NCI-H2171 (cell line): ENCODE measurements around the gene SERPINI1.
"Not testable (repeated sequence)": the region's sequence is repeated elsewhere in the genome, so short reads cannot be mapped to it uniquely, and the experiment has no call there.

Source experiments
- DNase-seq: peaks from one replicate; lab custom pipeline; 2025; lab: John Stamatoyannopoulos, UW

The SERPINI1 gene

GRCh38 chr3:167787440-167787839, 51.9 kb downstream of the SERPINI1 start:
- DNase-seq: no peak

DNA sequence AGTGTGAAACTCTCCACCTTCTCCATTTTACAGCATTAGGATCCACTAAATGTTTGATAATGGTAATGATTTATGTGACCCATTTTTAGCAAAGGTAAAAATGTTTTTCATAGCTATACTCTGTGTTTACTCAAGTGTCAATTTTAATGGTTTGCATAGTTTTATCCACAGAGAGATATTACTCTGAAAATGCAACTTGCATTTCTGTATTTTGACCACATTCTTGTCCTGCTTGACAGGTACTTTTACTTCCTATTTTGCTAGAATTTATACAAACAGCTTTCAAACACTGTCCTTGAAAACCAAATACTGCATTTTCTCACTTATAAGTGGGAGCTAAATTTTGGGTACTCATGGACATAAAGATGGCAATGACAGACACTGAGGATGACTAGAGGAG, 62.9 kb downstream of the SERPINI1 start:
- DNase-seq: no peak

GRCh38 chr3:167808910-167809309, 73.4 kb downstream of the SERPINI1 start:
- DNase-seq: no peak

- DNase-seq: no peak
Observed at GRCh38 chr3:167810236-167810635, 74.7 kb downstream of the SERPINI1 start.

- no peak for DNase-seq
Observed at GRCh38 chr3:167811031-167811430, 75.5 kb downstream of the SERPINI1 start.

GRCh38 chr3:167813169-167814123, 77.9 kb downstream of the SERPINI1 start:
- DNase-seq: no peak

- no peak for DNase-seq
Observed at GRCh38 chr3:167814441-167814951, 79.0 kb downstream of the SERPINI1 start.

- DNase-seq: no peak
Observed at GRCh38 chr3:167816953-167817352, 81.4 kb downstream of the SERPINI1 start.

GRCh38 chr3:167820102-167820865, 84.8 kb downstream of the SERPINI1 start:
- DNase-seq: no peak

DNA sequence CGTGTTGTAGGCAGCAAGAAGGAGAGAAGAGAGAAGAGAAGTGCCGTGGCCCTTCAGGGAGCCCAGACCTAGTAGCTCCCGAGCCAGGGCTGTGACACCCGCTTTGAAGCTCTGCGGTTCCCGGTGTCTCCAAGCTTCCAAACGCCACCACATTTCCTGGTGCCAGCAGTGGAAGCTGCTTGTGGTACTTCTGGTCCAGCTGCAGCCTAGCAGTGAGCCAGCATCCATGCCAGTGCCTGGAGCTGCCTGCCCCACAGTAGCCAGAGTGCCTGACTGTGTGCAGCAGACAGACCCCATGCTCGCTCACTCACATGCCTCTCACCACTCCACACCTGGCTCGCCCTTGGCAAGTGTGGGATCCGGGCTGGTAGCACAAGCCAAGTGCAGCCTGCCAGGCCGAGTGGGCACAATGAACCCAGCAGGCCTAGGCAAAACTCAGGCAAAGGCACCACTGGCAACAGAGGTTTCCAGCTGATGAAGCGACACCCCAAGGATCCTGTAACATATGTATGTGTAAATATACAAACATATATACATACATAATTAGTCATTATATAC, 85.8 kb downstream of the SERPINI1 start:
- DNase-seq: no peak

- DNase-seq: no peak
Observed at GRCh38 chr3:167823738-167824137, 88.2 kb downstream of the SERPINI1 start.

- DNase-seq: not testable (repeated sequence)
Observed at GRCh38 chr3:167827588-167827987, 92.1 kb downstream of the SERPINI1 start.

DNA sequence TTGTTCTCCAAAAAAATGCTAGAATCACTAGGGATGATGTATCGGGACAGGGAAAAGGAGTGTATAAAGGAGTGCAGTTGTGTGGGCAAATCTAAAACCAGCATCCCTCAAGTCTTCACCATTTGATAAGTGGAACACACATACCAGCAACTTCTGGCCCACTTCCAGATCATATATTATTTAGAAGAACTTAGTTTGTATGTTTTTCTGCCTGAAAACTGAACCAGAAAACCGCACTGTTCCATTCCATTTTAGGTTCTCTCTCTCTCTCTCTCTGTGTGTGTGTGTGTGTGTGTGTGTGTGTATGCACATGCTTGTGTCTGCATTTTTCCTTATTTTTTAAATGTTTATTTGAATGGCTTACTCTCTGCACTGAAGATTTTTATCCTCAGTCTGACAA, 93.5 kb downstream of the SERPINI1 start:
- DNase-seq: no peak

DNA sequence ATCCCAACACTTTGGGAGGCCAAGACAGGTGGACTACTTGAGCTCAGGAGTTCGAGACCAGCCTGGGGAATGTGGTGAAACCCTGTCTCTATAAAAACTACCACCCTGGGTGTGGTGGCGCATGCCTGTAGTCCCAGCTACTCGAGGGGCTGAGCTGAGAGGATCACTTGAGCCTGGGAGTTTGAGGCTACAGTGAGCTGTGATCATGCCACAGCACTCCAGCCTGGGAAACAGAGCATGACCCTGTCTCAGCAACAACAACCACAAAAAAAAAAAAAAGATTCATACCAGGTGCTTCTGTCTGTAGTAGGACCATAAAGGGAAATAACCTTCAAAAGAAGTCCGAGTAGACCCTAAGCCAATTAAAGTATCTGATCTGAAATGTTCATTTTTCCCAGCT, 94.5 kb downstream of the SERPINI1 start:
- DNase-seq: no peak

DNA sequence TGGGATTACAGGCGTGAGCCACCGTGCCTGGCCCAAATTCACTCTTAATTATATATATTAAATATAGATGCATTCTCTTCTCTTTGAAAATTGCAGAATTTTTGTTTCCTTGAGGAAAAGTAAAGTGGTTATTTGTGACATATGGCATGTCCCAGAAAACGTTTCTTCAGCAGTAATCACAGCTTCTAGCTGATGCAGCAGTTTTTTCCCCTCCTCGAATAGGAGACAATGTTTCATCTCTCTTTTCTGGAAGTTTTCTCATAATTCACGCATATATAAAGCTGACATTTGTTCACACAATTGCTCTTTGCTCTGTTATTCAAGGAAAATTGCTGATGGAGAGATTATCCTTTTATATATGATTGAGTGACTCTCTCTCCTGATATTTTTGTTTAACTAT, 99.8 kb downstream of the SERPINI1 start:
- no peak for DNase-seq

DNA sequence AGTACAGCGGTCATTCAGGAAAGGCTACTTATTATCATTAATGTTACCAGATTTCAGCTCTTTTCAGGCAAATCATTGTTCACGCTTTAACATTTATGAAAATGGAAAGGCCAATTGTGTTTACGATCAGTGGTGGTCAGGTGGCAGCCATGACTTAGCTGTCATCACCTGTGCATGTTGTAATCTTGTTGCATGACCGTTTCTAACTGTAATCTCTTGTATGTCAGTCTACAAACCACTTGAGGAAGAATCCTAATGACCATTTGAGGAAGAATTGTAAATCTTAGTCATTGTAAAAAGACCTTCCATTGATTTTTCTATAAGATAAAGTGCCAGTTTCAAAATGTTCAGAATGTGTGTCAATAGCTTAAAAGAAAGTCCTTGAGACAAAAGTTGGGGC, 100.4 kb downstream of the SERPINI1 start:
- DNase-seq: no peak

DNA sequence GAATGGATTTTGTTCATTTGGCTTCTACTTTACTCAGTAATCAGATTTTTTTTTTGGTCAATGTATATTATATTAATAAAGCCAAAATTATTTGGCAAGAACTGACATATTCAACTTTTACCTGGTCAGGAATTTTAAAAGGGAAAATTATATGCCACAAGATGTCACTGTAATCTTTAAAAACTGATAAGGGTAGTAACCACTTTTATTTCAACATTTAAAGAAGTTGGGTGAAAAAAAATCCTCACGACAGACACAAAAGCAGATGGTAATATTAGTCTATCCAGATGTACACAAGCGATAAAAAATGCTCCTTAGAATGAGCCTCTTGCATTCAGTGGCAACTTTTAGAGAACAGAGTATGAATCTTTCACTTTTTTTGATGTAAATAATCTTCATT, 101.9 kb downstream of the SERPINI1 start:
- peak; percentile 68 for DNase-seq

- DNase-seq: no peak
Observed at GRCh38 chr3:167839460-167840134, 104.1 kb downstream of the SERPINI1 start.

- no peak for DNase-seq
Observed at GRCh38 chr3:167840247-167840646, 104.7 kb downstream of the SERPINI1 start.

- DNase-seq: no peak
Observed at GRCh38 chr3:167843481-167843880, 108.0 kb downstream of the SERPINI1 start.

- DNase-seq: no peak
Observed at GRCh38 chr3:167843886-167844285, 108.4 kb downstream of the SERPINI1 start.

GRCh38 chr3:167844528-167844927, 109.0 kb downstream of the SERPINI1 start:
- DNase-seq: no peak
